Stimulated activated naive CD4-positive, alpha-beta T cell treated with Interleukin-2 at 50 U/mL for 16 hours (primary cell): Measurements from ENCODE around the gene PHOX2A.
"Not testable (repeated sequence)": the region's sequence is repeated elsewhere in the genome, so short reads cannot be mapped to it uniquely, and the experiment has no call there.

Source experiments
- DNase-seq: peaks from one replicate; lab custom pipeline; 2025; lab: John Stamatoyannopoulos, UW

PHOX2A gene

GRCh38 chr11:72244060-72244360 is at the start of gene PHOX2A:
TSS of gene PHOX2A (minus strand) at chr11:72244176. CDS start at chr11:72244004, 172 bp downstream.
- no peak for DNase-seq

GRCh38 chr11:72293391-72293790 is 49.4 kb upstream of the PHOX2A start:
- DNase-seq: no peak

GRCh38 chr11:72292106-72292785 is 48.3 kb upstream of the PHOX2A start:
- no peak for DNase-seq

GRCh38 chr11:72290741-72291140 is 46.8 kb upstream of the PHOX2A start:
- not testable (repeated sequence) for DNase-seq

- no peak for DNase-seq
Measured at GRCh38 chr11:72287293-72287692, 43.3 kb upstream of the PHOX2A start.

GRCh38 chr11:72283947-72284346 is 40.0 kb upstream of the PHOX2A start:
- DNase-seq: no peak

GRCh38 chr11:72280726-72281315 is 36.8 kb upstream of the PHOX2A start:
- no peak for DNase-seq

- no peak for DNase-seq
Measured at GRCh38 chr11:72280037-72280436, 36.1 kb upstream of the PHOX2A start.

- DNase-seq: no peak
Measured at GRCh38 chr11:72278905-72279304, 34.9 kb upstream of the PHOX2A start.

- no peak for DNase-seq
Measured at GRCh38 chr11:72274435-72274834, 30.5 kb upstream of the PHOX2A start.

- DNase-seq: no peak
Measured at GRCh38 chr11:72271980-72272379, 28.0 kb upstream of the PHOX2A start.

- no peak for DNase-seq
Measured at GRCh38 chr11:72267956-72268617, 24.1 kb upstream of the PHOX2A start.

- DNase-seq: not testable (repeated sequence)
Measured at GRCh38 chr11:72266960-72267359, 23.0 kb upstream of the PHOX2A start.

- no peak for DNase-seq
Measured at GRCh38 chr11:72265951-72266350, 22.0 kb upstream of the PHOX2A start.

GRCh38 chr11:72263361-72263760 is 19.4 kb upstream of the PHOX2A start:
- DNase-seq: no peak

- no peak for DNase-seq
Measured at GRCh38 chr11:72260574-72260973, 16.6 kb upstream of the PHOX2A start.

GRCh38 chr11:72259490-72259889 is 15.5 kb upstream of the PHOX2A start:
- no peak for DNase-seq

GRCh38 chr11:72257570-72257969 is 13.6 kb upstream of the PHOX2A start:
- no peak for DNase-seq

GRCh38 chr11:72254299-72254993 is 10.5 kb upstream of the PHOX2A start:
- DNase-seq: no peak

- DNase-seq: no peak
Measured at GRCh38 chr11:72253392-72253791, 9.4 kb upstream of the PHOX2A start.

GRCh38 chr11:72251614-72252013 is 7.6 kb upstream of the PHOX2A start:
- DNase-seq: no peak

GRCh38 chr11:72250661-72251464 is 6.9 kb upstream of the PHOX2A start:
- DNase-seq: no peak
